Endothelial cell of umbilical vein (primary cell): ENCODE measurements around the gene MYO9B.

Experiments used
- CTCF ChIP-seq, 2 donors: IDR thresholded peaks; 1 replicate in 1 of 2; 2 replicates in 1 of 2; pipeline ENCODE4 v1.5.1; 2011; ENCODE audit warnings: low read length in 2 of 2, mild to moderate bottlenecking in 2 of 2, moderate library complexity in 2 of 2, control low read depth in 1 of 2, inconsistent platforms in 1 of 2, low read depth in 1 of 2; ENCODE audit not compliant: insufficient read depth in 1 of 2; ENCODE audit errors: extremely low read depth in 1 of 2
- EZH2 ChIP-seq: IDR thresholded peaks from 2 replicates; pipeline ENCODE4 v1.6.1; 2012; ENCODE audit warnings: borderline replicate concordance, low read depth, mild to moderate bottlenecking, moderate library complexity, low read length, inconsistent platforms; ENCODE audit not compliant: severe bottlenecking
- POLR2A ChIP-seq: IDR thresholded peaks from 2 replicates; pipeline ENCODE4 v1.6.1; 2012; ENCODE audit warnings: low read depth, mild to moderate bottlenecking, control low read depth, low read length

GRCh38 chr19:17109300-17109699 is 33.7 kb downstream of the MYO9B start:
- no peak for TF ChIP-seq CTCF (IDR thresholded peaks at IDR 0.05; ENCODE audit: extremely low read depth in 1 of 2, insufficient read depth in 1 of 2, low read depth in 1 of 2, low read length in 2 of 2)
- TF ChIP-seq EZH2, result no peak
- TF ChIP-seq POLR2A, result no peak
